ENCODE results near the gene C4A.
"Not testable (repeated sequence)": the region's sequence is repeated elsewhere in the genome, so short reads cannot be mapped to it uniquely, and the experiment has no call there.

DNA sequence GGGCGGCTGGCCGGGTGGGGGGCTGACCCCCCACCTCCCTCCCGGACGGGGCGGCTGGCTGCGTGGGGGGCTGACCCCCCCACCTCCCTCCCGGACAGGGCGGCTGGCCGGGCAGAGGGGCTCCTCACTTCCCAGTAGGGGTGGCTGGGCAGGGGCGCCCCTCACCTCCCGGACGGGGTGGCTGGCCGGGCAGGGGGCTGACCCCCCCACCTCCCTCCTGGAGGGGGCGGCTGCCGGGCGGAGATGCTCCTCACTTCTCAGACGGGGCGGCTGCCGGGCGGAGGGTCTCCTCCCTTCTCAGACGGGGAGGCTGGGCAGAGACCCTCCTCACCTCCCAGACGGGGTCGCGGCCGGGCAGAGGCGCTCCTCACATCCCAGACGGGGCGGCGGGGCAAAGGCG lies 5.8 kb upstream of the C4A start:
- not testable (repeated sequence) for TF ChIP-seq YY1 (IDR thresholded peaks at IDR 0.05; ENCODE audit: insufficient read depth, insufficient read length); SUZ12 (IDR thresholded peaks at IDR 0.05; ENCODE audit: extremely low read depth, insufficient read depth, insufficient read length)
